GM12878 (cell line): ENCODE data around the gene RNLS.

Experiments used
- HDGF ChIP-seq: fragments of 450-650 bp; IDR thresholded peaks from 2 replicates; pipeline ENCODE4 v1.6.1; 2016; ENCODE audit warnings: antibody characterized with exemption
- MXI1 ChIP-seq: fragments of 150-350 bp; IDR thresholded peaks from 2 replicates; pipeline ENCODE4 v1.6.1; 2011; ENCODE audit warnings: low read depth, mild to moderate bottlenecking, inconsistent platforms, low read length, improper control_type of control experiment
- MYC ChIP-seq: IDR thresholded peaks from 2 replicates; pipeline ENCODE4 v1.6.1; 2011; ENCODE audit warnings: mild to moderate bottlenecking, low read length, moderate library complexity, inconsistent platforms; ENCODE audit not compliant: insufficient read depth, insufficient replicate concordance, insufficient read length, severe bottlenecking
- POLR2AphosphoS5 ChIP-seq: IDR thresholded peaks from 2 replicates; pipeline ENCODE4 v1.6.1; 2011; ENCODE audit warnings: mild to moderate bottlenecking, low read length, inconsistent platforms
- SMC3 ChIP-seq: IDR thresholded peaks from 2 replicates; pipeline ENCODE4 v1.6.1; 2011; ENCODE audit warnings: low read length, improper control_type of control experiment, borderline replicate concordance

GRCh38 chr10:88508796-88509195 lies 74.3 kb downstream of the RNLS start:
- TF ChIP-seq MYC (no peak), MXI1 (no peak), POLR2AphosphoS5 (no peak), SMC3 (no peak), HDGF (no peak)
